ENCODE measurements around the gene ERICH6.

Gene ERICH6

DNA sequence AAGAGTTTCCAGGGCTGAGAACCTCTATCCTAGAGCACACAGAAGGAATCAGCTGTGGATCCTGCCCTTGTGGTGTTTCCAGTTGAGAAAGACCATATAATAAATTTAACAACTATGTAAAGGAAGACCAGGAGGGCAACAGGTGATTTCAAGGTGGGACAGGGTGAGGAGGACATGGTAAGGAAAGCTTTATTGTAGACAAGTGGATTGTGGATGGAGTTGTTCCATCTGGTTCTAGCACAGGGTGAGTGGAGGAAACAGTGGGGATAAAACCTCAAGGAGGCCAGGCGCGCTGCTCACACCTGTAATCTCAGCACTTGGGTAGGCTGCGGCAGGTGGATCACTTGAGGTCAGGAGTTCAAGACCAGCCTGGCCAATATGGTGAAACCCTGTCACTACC is 42.1 kb upstream of the ERICH6 start:
- DNase-seq (ENCODE audit: low read depth), result no peak
- TF ChIP-seq, protein P1, sequence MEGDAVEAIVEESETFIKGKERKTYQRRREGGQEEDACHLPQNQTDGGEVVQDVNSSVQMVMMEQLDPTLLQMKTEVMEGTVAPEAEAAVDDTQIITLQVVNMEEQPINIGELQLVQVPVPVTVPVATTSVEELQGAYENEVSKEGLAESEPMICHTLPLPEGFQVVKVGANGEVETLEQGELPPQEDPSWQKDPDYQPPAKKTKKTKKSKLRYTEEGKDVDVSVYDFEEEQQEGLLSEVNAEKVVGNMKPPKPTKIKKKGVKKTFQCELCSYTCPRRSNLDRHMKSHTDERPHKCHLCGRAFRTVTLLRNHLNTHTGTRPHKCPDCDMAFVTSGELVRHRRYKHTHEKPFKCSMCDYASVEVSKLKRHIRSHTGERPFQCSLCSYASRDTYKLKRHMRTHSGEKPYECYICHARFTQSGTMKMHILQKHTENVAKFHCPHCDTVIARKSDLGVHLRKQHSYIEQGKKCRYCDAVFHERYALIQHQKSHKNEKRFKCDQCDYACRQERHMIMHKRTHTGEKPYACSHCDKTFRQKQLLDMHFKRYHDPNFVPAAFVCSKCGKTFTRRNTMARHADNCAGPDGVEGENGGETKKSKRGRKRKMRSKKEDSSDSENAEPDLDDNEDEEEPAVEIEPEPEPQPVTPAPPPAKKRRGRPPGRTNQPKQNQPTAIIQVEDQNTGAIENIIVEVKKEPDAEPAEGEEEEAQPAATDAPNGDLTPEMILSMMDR (IDR thresholded peaks at IDR 0.05; ENCODE audit: control insufficient read depth, extremely low read depth, insufficient read depth), result no peak

DNA sequence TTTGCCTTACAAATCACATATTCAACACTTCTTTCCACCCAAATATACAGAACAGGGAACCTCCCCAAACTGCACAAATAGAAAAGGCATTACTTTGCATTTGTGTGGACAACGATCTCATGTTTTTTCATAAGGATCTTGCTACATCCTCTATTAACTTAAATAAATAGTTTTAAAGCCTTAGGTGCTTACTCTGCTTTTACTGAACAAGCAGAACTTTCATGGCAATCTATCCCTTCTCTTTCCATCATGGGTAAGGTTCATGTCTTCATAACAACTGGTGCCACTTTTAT is 41.1 kb upstream of the ERICH6 start:
- peak overlapping the region; percentile 17; the same call in 1 of the 2 replicates for H3K4me3 ChIP-seq (ENCODE audit: low read depth, low read length)
- peak; percentile 48 for DNase-seq (ENCODE audit: low read depth)
- TF ChIP-seq, protein P1 (IDR thresholded peaks at IDR 0.05; ENCODE audit: control insufficient read depth, extremely low read depth, insufficient read depth), result no peak

More for the DNA sequence above, 42.1 kb upstream of the ERICH6 start:
- H3K4me3 ChIP-seq (ENCODE audit: low read depth, low read length), result no peak overlapping the region

DNA sequence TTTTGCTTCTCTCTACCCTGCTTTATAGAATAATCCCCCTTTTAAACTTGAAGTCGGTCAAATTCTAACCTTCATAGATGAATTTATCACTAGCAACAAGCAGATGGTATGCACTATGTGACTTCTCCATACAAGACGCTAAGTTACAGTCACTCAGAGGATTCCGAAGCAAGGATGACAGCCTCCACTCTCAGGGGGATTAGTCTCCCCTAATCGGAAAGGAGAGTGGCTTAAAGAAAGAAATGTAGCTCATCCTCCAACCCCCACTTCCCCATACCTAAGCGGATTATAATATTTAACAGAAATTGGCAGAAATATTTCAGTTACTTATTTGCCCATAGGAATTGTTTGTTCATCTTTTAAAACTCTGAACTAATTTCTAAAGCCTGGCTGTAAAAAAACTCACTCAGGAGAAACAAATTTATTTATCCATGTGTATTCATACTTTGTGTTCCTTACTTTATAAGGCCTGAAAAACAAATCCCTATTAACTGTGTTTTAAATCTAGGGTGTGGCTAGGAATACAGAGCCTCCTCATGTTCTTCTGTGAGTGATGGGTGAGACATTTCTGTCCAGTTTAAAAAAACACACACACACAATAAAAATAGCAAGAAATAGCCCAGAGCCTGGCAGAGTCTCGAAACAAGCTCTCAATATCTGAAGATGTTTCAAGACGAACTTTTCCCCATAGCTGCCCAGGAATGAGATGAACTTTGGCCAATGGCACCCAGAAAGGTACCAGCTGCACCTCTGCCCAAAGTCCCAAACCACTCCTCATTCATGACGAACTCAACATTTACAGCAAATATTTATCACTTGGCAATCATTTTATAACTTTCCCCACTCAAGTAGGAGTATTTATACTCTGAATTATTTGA is 40.6 kb upstream of the ERICH6 start:
- peak; percentile 37 for DNase-seq (ENCODE audit: low read depth)
- TF ChIP-seq, protein P1 (IDR thresholded peaks at IDR 0.05; ENCODE audit: control insufficient read depth, extremely low read depth, insufficient read depth), result no peak

DNA sequence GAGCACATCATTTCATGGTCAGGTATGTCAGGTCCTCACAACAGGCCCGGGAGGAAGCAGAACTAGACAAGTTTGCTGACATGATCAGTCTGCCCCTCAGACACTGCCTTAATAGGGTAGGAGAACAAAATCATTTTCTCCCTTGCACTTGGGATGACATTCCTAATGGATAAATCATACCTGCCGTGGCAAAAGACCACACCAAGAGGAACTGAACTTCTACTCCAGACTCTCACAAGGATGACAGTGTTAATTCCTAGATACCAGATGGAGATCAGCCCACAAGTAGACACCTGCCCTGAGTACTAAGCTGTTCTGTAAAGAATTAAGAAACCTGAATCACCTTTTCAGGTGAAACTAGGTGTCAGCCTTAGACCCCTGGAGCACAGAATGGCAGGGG is 39.8 kb upstream of the ERICH6 start:
- H3K4me3 ChIP-seq (ENCODE audit: low read depth, low read length), result no peak overlapping the region
- DNase-seq (ENCODE audit: low read depth), result no peak
- TF ChIP-seq, protein P1 (IDR thresholded peaks at IDR 0.05; ENCODE audit: control insufficient read depth, extremely low read depth, insufficient read depth), result no peak

More for the DNA sequence above, 40.6 kb upstream of the ERICH6 start:
- no peak overlapping the region for H3K4me3 ChIP-seq (ENCODE audit: low read depth, low read length)

DNA sequence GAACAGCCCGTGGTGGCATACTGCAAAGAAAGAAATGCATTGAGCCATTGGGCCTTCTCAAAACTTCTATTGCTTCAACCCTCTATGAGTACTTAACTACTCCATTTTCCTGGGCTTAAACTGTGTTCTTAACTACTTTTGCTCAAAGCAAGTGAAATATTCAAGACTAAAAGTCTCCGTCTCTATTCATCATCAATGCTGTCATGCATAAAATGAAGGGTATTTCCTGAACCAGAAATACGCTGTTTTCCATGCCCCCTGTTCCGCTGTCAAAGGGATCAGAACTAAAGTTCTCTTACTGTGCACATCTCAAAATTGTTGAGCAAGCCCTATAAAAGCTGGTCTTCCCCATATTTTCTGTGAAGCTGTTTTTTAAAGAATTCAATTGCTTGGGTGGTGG is 39.0 kb upstream of the ERICH6 start:
- H3K4me3 ChIP-seq (ENCODE audit: low read depth, low read length), result no peak overlapping the region
- TF ChIP-seq, protein P1 (IDR thresholded peaks at IDR 0.05; ENCODE audit: control insufficient read depth, extremely low read depth, insufficient read depth), result no peak
- DNase-seq (ENCODE audit: low read depth), result no peak

DNA sequence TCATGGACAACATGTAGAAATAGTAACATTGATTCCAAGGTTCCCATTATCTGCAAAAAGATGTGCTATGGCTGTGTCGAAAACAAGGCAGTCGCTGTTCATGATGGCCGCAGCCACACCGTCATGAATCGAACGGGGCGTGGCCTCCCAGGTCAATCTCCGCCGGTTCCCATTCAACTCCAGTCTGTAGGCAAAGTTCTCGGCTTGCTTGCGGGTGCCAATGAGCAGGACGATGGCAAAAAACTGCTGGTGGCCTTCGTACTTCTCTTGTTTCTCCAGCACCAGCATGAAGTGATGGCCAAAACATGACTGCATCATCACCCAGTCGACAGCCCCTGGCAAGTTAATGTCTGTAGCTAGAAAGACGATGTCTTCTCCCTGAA is 38.4 kb upstream of the ERICH6 start:
- no peak overlapping the region for H3K4me3 ChIP-seq (ENCODE audit: low read depth, low read length)
- TF ChIP-seq, protein P1 (IDR thresholded peaks at IDR 0.05; ENCODE audit: control insufficient read depth, extremely low read depth, insufficient read depth), result no peak
- DNase-seq (ENCODE audit: low read depth), result no peak
